Cardiac muscle cell (in vitro differentiated cells and primary cell): Measurements from ENCODE around the gene MYL5. TPM values are rescaled to one million over a fixed set of nuclear protein-coding genes. Genes with fewer than 3 reads are reported as not detected.

Source experiments
- DNase-seq, 2 donors: peaks; one replicate each; pipeline versions ENCODE4 v3.0.0 to v3.0.0-alpha.2; 2010 to 2017; ENCODE audit warnings: low read depth in 1 of 2, low spot score in 1 of 2
- H3K27ac ChIP-seq: fragments of 200-600 bp; sonication (generic); 2 replicates; pipeline ENCODE4 v1.5.1; 2016
- H3K27me3 ChIP-seq: fragments of 200-600 bp; sonication (generic); 2 replicates; pipeline ENCODE4 v1.6.0; 2016; ENCODE audit warnings: control low read depth
- H3K36me3 ChIP-seq: fragments of 200-600 bp; sonication (generic); 2 replicates; pipeline ENCODE4 v1.5.1; 2016; ENCODE audit warnings: control low read depth
- H3K4me1 ChIP-seq: fragments of 200-600 bp; sonication (generic); 2 replicates; pipeline ENCODE4 v1.8.1; 2017; ENCODE audit warnings: low read depth, mild to moderate bottlenecking, mixed run types
- H3K4me3 ChIP-seq: fragments of 200-600 bp; sonication (generic); 2 replicates; pipeline ENCODE4 v1.5.1; 2016; ENCODE audit warnings: mild to moderate bottlenecking
- H3K9me3 ChIP-seq: fragments of 200-600 bp; sonication (generic); 2 replicates; pipeline ENCODE4 v1.5.1; 2017; ENCODE audit warnings: low read depth, mild to moderate bottlenecking, control low read depth
- CTCF ChIP-seq: IDR thresholded peaks from 2 replicates; pipeline ENCODE4 v1.5.1; 2012; ENCODE audit warnings: low read depth, mild to moderate bottlenecking, low read length
- polyA plus RNA-seq: library from polyadenylated mRNA; unstranded; fragments of >200 nt; fragmentation: Nextera tagmentation; extraction: Ambion mirVana; gene quantifications from 2 replicates; pipeline ENCODE4 v1.2.1, GENCODE V29; 2016
- total RNA-seq: library from RNA; depleted of rRNA; stranded (reverse); fragments of >200 nt; gene quantifications from 2 replicates; pipeline ENCODE4 v1.2.3, GENCODE V29; 2016

MYL5 gene
- total and polyA plus RNA-seq, 2 experiments from 2014 or later: 33.8 to 40.5 TPM

- DNase-seq: no peak
- Histone ChIP-seq H3K27ac (peak overlapping the region; percentile 62), H3K4me1 (no peaks in the 10 kb centered on the region), H3K9me3 (no peaks in the 10 kb centered on the region), H3K27me3 (no peaks in the 10 kb centered on the region), H3K36me3 (no peaks in the 10 kb centered on the region), H3K4me3 (no peak overlapping the region)
- no peak for TF ChIP-seq CTCF
Measured at GRCh38 chr4:718460-718859, 44.1 kb downstream of the MYL5 start.

GRCh38 chr4:720111-720860 lies 45.9 kb downstream of the MYL5 start:
- Histone ChIP-seq H3K36me3 (no peaks in the 10 kb centered on the region), H3K9me3 (no peaks in the 10 kb centered on the region), H3K4me1 (no peaks in the 10 kb centered on the region), H3K27me3 (no peaks in the 10 kb centered on the region), H3K27ac (no peak overlapping the region), H3K4me3 (no peak overlapping the region)
- TF ChIP-seq CTCF: no peak
- no peak for DNase-seq

GRCh38 chr4:721261-722168 lies 47.2 kb downstream of the MYL5 start:
- no peak for TF ChIP-seq CTCF
- H3K4me3 ChIP-seq: no peak overlapping the region
- H3K9me3 ChIP-seq: no peaks in the 10 kb centered on the region
- H3K27ac ChIP-seq: peak overlapping the region; percentile 28
- H3K27me3 ChIP-seq: no peaks in the 10 kb centered on the region
- DNase-seq: peak in 1 of 2 donors; percentile 62
- no peaks in the 10 kb centered on the region for H3K36me3 ChIP-seq
- no peaks in the 10 kb centered on the region for H3K4me1 ChIP-seq

GRCh38 chr4:722169-722725 lies 47.9 kb downstream of the MYL5 start:
- Histone ChIP-seq H3K27ac (no peak overlapping the region), H3K27me3 (no peaks in the 10 kb centered on the region), H3K4me3 (no peak overlapping the region), H3K9me3 (no peaks in the 10 kb centered on the region), H3K36me3 (no peaks in the 10 kb centered on the region), H3K4me1 (no peaks in the 10 kb centered on the region)
- no peak for DNase-seq
- TF ChIP-seq CTCF: no peak

- Histone ChIP-seq H3K27me3 (no peaks in the 10 kb centered on the region), H3K4me3 (no peak overlapping the region), H3K36me3 (no peaks in the 10 kb centered on the region), H3K9me3 (no peaks in the 10 kb centered on the region), H3K27ac (peak overlapping the region; percentile 30), H3K4me1 (no peaks in the 10 kb centered on the region)
- no peak for TF ChIP-seq CTCF
- no peak for DNase-seq
Measured at GRCh38 chr4:722851-723360, 48.6 kb downstream of the MYL5 start.
